Subcutaneous adipose tissue (tissue), 4 donors: ENCODE measurements around the gene MEGF10. TPM values are rescaled to one million over a fixed set of nuclear protein-coding genes. Genes with fewer than 3 reads are reported as not detected.

ENCODE experiments used
- total RNA-seq, 4 donors: library from RNA; depleted of rRNA; stranded (reverse); fragments of >200 nt; gene quantifications; one replicate each; pipeline ENCODE4 v1.1.0, GENCODE V29; 2016
- TF ChIP-seq, protein P1 (sequence below): fragments of 450-650 bp; IDR thresholded peaks from one replicate; pipeline ENCODE4 v1.5.1; 2016; ENCODE audit warnings: low read depth, mild to moderate bottlenecking, control low read depth, antibody characterized with exemption, moderate library complexity

The MEGF10 gene
- total RNA-seq, 4 donors from 2014 or later = 0.16 to 1.7 (median 0.78) TPM

- TF ChIP-seq, protein P1, sequence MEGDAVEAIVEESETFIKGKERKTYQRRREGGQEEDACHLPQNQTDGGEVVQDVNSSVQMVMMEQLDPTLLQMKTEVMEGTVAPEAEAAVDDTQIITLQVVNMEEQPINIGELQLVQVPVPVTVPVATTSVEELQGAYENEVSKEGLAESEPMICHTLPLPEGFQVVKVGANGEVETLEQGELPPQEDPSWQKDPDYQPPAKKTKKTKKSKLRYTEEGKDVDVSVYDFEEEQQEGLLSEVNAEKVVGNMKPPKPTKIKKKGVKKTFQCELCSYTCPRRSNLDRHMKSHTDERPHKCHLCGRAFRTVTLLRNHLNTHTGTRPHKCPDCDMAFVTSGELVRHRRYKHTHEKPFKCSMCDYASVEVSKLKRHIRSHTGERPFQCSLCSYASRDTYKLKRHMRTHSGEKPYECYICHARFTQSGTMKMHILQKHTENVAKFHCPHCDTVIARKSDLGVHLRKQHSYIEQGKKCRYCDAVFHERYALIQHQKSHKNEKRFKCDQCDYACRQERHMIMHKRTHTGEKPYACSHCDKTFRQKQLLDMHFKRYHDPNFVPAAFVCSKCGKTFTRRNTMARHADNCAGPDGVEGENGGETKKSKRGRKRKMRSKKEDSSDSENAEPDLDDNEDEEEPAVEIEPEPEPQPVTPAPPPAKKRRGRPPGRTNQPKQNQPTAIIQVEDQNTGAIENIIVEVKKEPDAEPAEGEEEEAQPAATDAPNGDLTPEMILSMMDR = no peak
These were observed 47.3 kb downstream of the MEGF10 start for GRCh38 chr5:127337876-127338275.

GRCh38 chr5:127338501-127338900 is 47.9 kb downstream of the MEGF10 start:
- TF ChIP-seq, protein P1 = no peak

GRCh38 chr5:127340606-127341005 is 50.0 kb downstream of the MEGF10 start:
- TF ChIP-seq, protein P1 = no peak

- TF ChIP-seq, protein P1 = no peak
These were observed 51.8 kb downstream of the MEGF10 start for GRCh38 chr5:127342364-127342763.

DNA sequence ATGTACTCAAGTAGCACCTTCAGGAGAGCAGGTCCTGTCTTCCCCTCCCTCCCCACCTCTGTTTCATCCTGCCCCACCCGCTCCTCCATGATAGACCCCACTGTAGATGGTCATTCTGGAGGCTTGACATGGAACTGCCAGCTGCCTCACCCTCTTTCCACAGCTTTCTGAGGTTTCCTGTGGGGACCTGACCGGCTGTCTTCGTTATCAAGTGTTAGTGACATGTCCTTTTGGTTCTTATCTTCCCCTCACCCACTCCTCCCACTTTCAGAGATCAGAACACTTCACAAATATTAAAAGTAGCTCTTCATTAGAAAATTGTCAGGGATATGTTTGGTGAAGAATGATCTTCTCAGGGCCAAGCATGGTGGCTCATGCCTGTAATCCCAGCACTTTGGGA is 52.7 kb downstream of the MEGF10 start:
- TF ChIP-seq, protein P1 = no peak

- TF ChIP-seq, protein P1 = no peak
These were observed 53.3 kb downstream of the MEGF10 start for GRCh38 chr5:127343866-127344265.

GRCh38 chr5:127344931-127345330 is 54.3 kb downstream of the MEGF10 start:
- TF ChIP-seq, protein P1 = no peak

- TF ChIP-seq, protein P1 = no peak
These were observed 60.8 kb downstream of the MEGF10 start for GRCh38 chr5:127351418-127351817.
